ENCODE data around the gene PLEKHG3. TPM values are rescaled to one million over a fixed set of nuclear protein-coding genes. Genes with fewer than 3 reads are reported as not detected.
A peak's percentile ranks its signal among the peaks of the same experiment; 100 is the strongest.
"Not testable (repeated sequence)": the region's sequence is repeated elsewhere in the genome, so short reads cannot be mapped to it uniquely, and the experiment has no call there.

PLEKHG3 gene
- 3.0 and 3.1 TPM in 2 replicates for total RNA-seq

DNA sequence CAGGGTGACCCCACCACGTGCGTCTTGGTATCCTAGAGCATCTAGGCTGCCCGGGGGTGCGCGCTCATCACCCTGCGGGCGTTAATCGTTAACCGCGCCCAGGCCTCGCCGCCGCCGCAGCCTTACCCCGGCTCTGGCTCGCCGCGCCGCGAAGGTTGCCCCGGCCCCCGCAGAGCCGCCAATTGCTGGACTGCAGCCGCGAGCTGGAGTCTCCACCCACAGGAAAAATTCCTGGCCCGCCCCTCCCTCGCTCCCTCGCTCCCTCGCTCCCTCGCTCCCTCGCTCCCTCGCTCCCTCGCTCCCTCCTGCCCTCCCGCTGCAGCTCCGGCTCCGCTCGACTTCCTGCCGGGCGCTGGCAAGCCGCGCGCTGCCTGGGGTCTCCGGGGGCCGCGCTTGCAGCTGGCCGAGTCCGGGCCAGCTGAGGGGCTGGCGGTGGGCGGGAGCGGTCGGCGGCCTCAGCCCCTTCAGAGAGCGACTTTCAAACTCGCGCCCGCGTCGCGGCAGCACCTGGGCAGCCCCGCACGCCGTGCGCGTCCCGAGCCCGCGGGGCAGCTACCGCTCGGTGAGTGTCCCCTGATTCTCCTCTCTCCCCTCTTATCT lies at the start of gene PLEKHG3:
PLEKHG3 (plus strand) TSS at position 282 of the 600 bp plus-strand sequence. CDS start 23,208 bp downstream, outside the sequence.
- DNase-seq: peak; percentile 78
- intact Hi-C loops (cut with micrococcal nuclease): no loop called here
- no peaks in the 10 kb centered on the region for H3K9me3 Mint-ChIP-seq
- H3K27me3 Mint-ChIP-seq: peaks cover 56% of the 10 kb centered on the region
- peak within 1 kb of the TSS; percentile 73 for H3K4me3 Mint-ChIP-seq
- H3K4me1 Mint-ChIP-seq: peaks cover 49% of the 10 kb centered on the region
- peaks cover 2% of the 10 kb centered on the region for H3K36me3 Mint-ChIP-seq (ENCODE audit: low read depth)
- peak within 1 kb of the TSS; percentile 13 for H3K27ac Mint-ChIP-seq

DNA sequence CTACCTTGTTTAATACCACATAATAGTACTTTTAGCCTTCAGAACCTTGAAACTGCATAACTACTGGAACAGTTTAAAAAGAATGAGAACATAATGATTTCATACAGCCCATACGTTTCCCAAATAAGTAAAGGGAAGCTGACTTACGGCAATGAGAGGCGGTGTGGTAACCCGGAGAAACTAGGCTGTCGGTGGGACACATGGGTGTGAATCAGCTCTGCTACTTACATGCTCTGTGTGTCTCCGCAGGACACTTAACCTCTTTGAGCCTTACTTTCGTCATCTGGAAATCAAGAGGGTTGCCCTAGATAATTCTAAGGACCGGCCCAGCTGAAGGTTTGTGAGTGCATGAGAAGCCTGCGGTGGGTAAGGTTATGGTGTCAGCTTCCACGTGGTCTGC lies 49.3 kb upstream of the PLEKHG3 start:
- H3K9me3 Mint-ChIP-seq: no peaks in the 10 kb centered on the region
- intact Hi-C loops (cut with micrococcal nuclease): no loop called here
- DNase-seq: no peak

DNA sequence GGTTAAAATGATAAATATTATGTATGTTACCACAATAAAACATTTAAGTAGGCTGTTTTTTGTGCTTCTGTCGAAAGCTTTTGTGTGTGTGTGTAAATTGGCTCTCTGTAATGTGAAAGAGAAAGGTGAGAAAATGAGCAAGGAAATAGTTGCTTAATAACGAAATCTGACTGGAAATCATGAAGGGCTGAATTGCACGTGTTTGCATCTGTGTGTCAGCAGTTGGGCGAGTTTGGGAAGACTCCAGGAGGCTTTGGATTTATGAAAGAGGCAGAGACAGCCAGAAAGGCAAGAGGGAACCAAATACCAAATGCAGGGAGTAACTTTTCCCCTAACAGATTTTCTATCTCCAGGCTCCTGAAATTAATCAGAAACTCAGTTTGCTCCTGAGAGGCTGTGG lies 47.2 kb upstream of the PLEKHG3 start:
- intact Hi-C loops (cut with micrococcal nuclease): no loop called here
- Mint-ChIP-seq H3K36me3 (ENCODE audit: low read depth) (no peaks in the 10 kb centered on the region), H3K4me1 (peaks cover 15% of the 10 kb centered on the region), H3K27me3 (peaks cover 28% of the 10 kb centered on the region), H3K27ac (no peak overlapping the region), H3K9me3 (no peaks in the 10 kb centered on the region), H3K4me3 (no peak overlapping the region)
- DNase-seq: no peak

More for the DNA sequence above, 49.3 kb upstream of the PLEKHG3 start:
- Mint-ChIP-seq H3K4me1 (peaks cover 15% of the 10 kb centered on the region), H3K27me3 (peaks cover 28% of the 10 kb centered on the region), H3K4me3 (no peak overlapping the region), H3K27ac (no peak overlapping the region), H3K36me3 (ENCODE audit: low read depth) (no peaks in the 10 kb centered on the region)

DNA sequence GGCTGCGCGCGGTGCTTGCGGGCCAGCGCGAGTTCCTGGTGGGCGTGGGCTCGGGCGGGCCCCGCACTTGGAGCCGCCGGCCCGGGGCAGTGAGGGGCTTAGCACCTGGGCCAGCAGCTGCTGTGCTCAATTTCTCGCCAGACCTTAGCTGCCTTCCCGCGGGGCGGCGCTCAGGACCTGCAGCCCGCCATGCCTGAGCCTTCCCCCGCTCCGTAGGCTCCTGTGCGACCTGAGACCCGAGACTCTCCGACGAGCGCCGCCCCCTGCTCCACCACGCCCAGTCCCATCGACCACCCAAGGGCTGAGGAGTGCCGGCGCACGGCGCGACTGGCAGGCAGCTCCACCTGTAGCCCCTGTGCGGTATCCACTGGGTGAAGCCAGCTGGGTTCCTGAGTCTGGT lies 46.0 kb upstream of the PLEKHG3 start:
- Mint-ChIP-seq H3K27me3 (peaks cover 23% of the 10 kb centered on the region), H3K36me3 (ENCODE audit: low read depth) (no peaks in the 10 kb centered on the region), H3K4me1 (peaks cover 15% of the 10 kb centered on the region), H3K27ac (no peak overlapping the region), H3K4me3 (no peak overlapping the region), H3K9me3 (no peaks in the 10 kb centered on the region)
- intact Hi-C loops (cut with micrococcal nuclease): no loop called here
- no peak for DNase-seq

GRCh38 chr14:64658700-64659264 lies 45.4 kb upstream of the PLEKHG3 start:
- Mint-ChIP-seq H3K4me1 (peaks cover 14% of the 10 kb centered on the region), H3K27me3 (peaks cover 23% of the 10 kb centered on the region), H3K4me3 (peak overlapping the region; percentile 17)
- intact Hi-C loops (cut with micrococcal nuclease); H3K9me3 Mint-ChIP-seq; H3K27ac Mint-ChIP-seq; DNase-seq; H3K36me3 Mint-ChIP-seq (ENCODE audit: low read depth): not testable (repeated sequence)

DNA sequence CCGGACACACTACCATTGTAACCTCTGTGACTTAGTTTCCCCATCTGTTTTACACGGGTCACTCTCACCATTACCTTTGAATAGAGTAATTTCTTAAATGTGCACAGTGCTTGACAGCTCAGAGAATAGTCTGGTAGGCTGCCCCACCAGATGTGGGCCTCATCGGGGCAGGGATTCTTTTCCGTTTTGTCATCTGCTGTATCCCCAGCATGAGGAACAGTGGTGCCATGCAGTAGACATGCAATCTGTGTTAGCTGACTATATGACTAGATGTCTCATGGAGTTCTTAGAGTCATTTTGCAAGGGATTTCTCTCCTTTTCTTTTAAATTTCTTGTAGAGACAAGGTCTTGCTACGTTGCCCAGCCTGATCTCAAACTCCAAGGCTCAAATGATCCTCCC lies 44.9 kb upstream of the PLEKHG3 start:
- intact Hi-C loops (cut with micrococcal nuclease): no loop called here
- Mint-ChIP-seq H3K27me3 (peaks cover 20% of the 10 kb centered on the region), H3K9me3 (no peaks in the 10 kb centered on the region), H3K4me1 (peaks cover 8% of the 10 kb centered on the region), H3K27ac (no peak overlapping the region), H3K4me3 (no peak overlapping the region), H3K36me3 (ENCODE audit: low read depth) (no peaks in the 10 kb centered on the region)
- DNase-seq: no peak

GRCh38 chr14:64663174-64663573 lies 41.0 kb upstream of the PLEKHG3 start:
- peaks cover 25% of the 10 kb centered on the region for H3K27me3 Mint-ChIP-seq

GRCh38 chr14:64671591-64671990 lies 32.6 kb upstream of the PLEKHG3 start:
- peaks cover 7% of the 10 kb centered on the region for H3K9me3 Mint-ChIP-seq
- peaks cover 5% of the 10 kb centered on the region for H3K36me3 Mint-ChIP-seq (ENCODE audit: low read depth)
- intact Hi-C loops (cut with micrococcal nuclease): loop anchor here (1.0 to 5.0 kb wide), 2 partner anchors 93 to 221 kb away; no protein-coding TSS in a partner anchor
- no peak overlapping the region for H3K27ac Mint-ChIP-seq
- H3K4me1 Mint-ChIP-seq: peaks cover 32% of the 10 kb centered on the region
- DNase-seq: peak; percentile 78
- peaks cover 18% of the 10 kb centered on the region for H3K27me3 Mint-ChIP-seq
- H3K4me3 Mint-ChIP-seq: no peak overlapping the region

More at GRCh38 chr14:64663174-64663573, 41.0 kb upstream of the PLEKHG3 start:
- no peaks in the 10 kb centered on the region for H3K36me3 Mint-ChIP-seq (ENCODE audit: low read depth)
- H3K9me3 Mint-ChIP-seq: no peaks in the 10 kb centered on the region
- H3K4me1 Mint-ChIP-seq: peaks cover 4% of the 10 kb centered on the region
- no peak for DNase-seq
- H3K27ac Mint-ChIP-seq: no peak overlapping the region
- intact Hi-C loops (cut with micrococcal nuclease): no loop called here
- no peak overlapping the region for H3K4me3 Mint-ChIP-seq

- peaks cover 12% of the 10 kb centered on the region for H3K27me3 Mint-ChIP-seq
- peaks cover 39% of the 10 kb centered on the region for H3K4me1 Mint-ChIP-seq
Observed at GRCh38 chr14:64673316-64673715, 30.9 kb upstream of the PLEKHG3 start.

GRCh38 chr14:64673748-64674147 lies 30.5 kb upstream of the PLEKHG3 start:
- Mint-ChIP-seq H3K27ac (peak overlapping the region; percentile 65), H3K4me3 (peak overlapping the region; percentile 58)

More at GRCh38 chr14:64673316-64673715, 30.9 kb upstream of the PLEKHG3 start:
- Mint-ChIP-seq H3K4me3 (peak overlapping the region; percentile 8), H3K36me3 (ENCODE audit: low read depth) (peaks cover 6% of the 10 kb centered on the region), H3K27ac (no peak overlapping the region), H3K9me3 (peaks cover 7% of the 10 kb centered on the region)
- intact Hi-C loops (cut with micrococcal nuclease): loop anchor here (5.0 kb wide), 1 partner anchor 219 kb away; no protein-coding TSS in a partner anchor
- DNase-seq: no peak

DNA sequence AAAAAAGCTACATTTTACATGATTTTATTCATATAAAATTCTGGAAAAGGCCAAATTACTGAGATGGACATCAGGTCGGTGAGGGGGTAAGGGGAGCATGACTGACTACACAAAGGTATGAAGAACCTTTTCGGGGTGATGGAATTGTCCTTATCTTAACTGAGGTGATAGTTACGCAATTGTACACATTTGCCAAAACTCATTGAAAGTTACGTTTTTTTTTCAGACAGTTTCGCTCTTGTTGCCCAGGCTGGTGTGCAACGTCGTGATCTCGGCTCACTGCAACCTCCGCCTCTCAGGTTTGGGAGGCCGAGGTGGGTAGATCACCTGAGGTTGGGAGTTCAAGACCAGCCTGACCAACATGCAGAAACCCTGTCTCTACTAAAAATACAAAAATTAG lies 29.4 kb upstream of the PLEKHG3 start:
- Mint-ChIP-seq H3K9me3 (peaks cover 7% of the 10 kb centered on the region), H3K27me3 (peaks cover 3% of the 10 kb centered on the region), H3K27ac (no peak overlapping the region), H3K4me3 (no peak overlapping the region), H3K4me1 (peaks cover 44% of the 10 kb centered on the region), H3K36me3 (ENCODE audit: low read depth) (peaks cover 6% of the 10 kb centered on the region)
- intact Hi-C loops (cut with micrococcal nuclease): loop anchor here (5.0 kb wide), 1 partner anchor 217 kb away; no protein-coding TSS in a partner anchor
- DNase-seq: no peak

More at GRCh38 chr14:64673748-64674147, 30.5 kb upstream of the PLEKHG3 start:
- DNase-seq: peak; percentile 88
- Mint-ChIP-seq H3K36me3 (ENCODE audit: low read depth) (peaks cover 6% of the 10 kb centered on the region), H3K27me3 (peaks cover 10% of the 10 kb centered on the region), H3K4me1 (peaks cover 41% of the 10 kb centered on the region), H3K9me3 (peaks cover 7% of the 10 kb centered on the region)
- intact Hi-C loops (cut with micrococcal nuclease): loop anchor here (5.0 kb wide), 1 partner anchor 219 kb away; no protein-coding TSS in a partner anchor

DNA sequence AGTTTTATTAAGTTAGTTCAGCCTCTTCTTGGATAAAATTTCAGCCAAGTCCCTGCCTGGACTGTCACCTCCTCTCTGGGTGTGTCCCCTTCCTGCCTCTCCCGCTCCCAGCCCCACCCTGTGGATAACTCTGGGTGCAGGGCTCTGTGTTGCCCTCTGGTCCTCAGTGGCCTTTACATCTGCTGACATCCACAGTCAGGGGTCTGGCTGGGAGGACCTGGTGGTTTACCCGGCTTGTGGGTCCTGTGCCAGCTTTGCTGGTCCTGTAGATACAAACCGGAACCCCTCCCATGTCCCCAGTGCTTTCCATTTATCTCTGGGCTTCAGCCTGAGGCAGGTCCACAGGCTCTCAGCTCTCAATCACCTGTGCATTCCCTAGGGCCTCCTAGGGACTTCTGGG lies 28.9 kb upstream of the PLEKHG3 start:
- Mint-ChIP-seq H3K9me3 (peaks cover 7% of the 10 kb centered on the region), H3K27ac (no peak overlapping the region), H3K27me3 (peaks cover 2% of the 10 kb centered on the region), H3K36me3 (ENCODE audit: low read depth) (peaks cover 6% of the 10 kb centered on the region), H3K4me1 (peaks cover 48% of the 10 kb centered on the region), H3K4me3 (no peak overlapping the region)
- intact Hi-C loops (cut with micrococcal nuclease): no loop called here
- no peak for DNase-seq

GRCh38 chr14:64676410-64677008 lies 27.7 kb upstream of the PLEKHG3 start:
- Mint-ChIP-seq H3K27ac (no peak overlapping the region), H3K36me3 (ENCODE audit: low read depth) (peaks cover 6% of the 10 kb centered on the region), H3K4me1 (peaks cover 48% of the 10 kb centered on the region), H3K27me3 (no peaks in the 10 kb centered on the region), H3K4me3 (no peak overlapping the region), H3K9me3 (peaks cover 7% of the 10 kb centered on the region)
- no peak for DNase-seq
- intact Hi-C loops (cut with micrococcal nuclease): no loop called here
